GM20431 (cell line): Measurements from ENCODE around the gene XPO6.

Source experiments
- in situ Hi-C: fragments of 300-500 bp; cut with MseI, MboI; formaldehyde crosslinking; loops from one replicate; pipeline ENCODE4 v1.15.0; 2020; ENCODE audit warnings: low sequenced_read_pairs; ENCODE audit not compliant: unreplicated experiment

Gene XPO6

GRCh38 chr16:28210264-28210663 lies 1.5 kb downstream of the XPO6 start:
- in situ Hi-C loops: no loop called here

GRCh38 chr16:28208824-28209223 lies 2.9 kb downstream of the XPO6 start:
- in situ Hi-C loops: no loop called here

GRCh38 chr16:28208131-28208530 lies 3.6 kb downstream of the XPO6 start:
- in situ Hi-C loops: no loop called here

- in situ Hi-C loops: no loop called here
Measured at GRCh38 chr16:28207399-28207798, 4.4 kb downstream of the XPO6 start.

- in situ Hi-C loops: no loop called here
Measured at GRCh38 chr16:28205974-28206373, 5.8 kb downstream of the XPO6 start.

- in situ Hi-C loops: no loop called here
Measured at GRCh38 chr16:28205117-28205899, 6.5 kb downstream of the XPO6 start.

- in situ Hi-C loops: no loop called here
Measured at GRCh38 chr16:28204622-28205021, 7.1 kb downstream of the XPO6 start.

- in situ Hi-C loops: no loop called here
Measured at GRCh38 chr16:28204204-28204603, 7.6 kb downstream of the XPO6 start.

GRCh38 chr16:28202147-28202746 lies 9.5 kb downstream of the XPO6 start:
- in situ Hi-C loops: no loop called here

GRCh38 chr16:28200661-28201060 lies 11.1 kb downstream of the XPO6 start:
- in situ Hi-C loops: no loop called here

GRCh38 chr16:28196387-28196987 lies 15.3 kb downstream of the XPO6 start:
- in situ Hi-C loops: no loop called here

GRCh38 chr16:28195859-28196258 lies 15.9 kb downstream of the XPO6 start:
- in situ Hi-C loops: no loop called here

- in situ Hi-C loops: no loop called here
Measured at GRCh38 chr16:28193530-28194423, 18.0 kb downstream of the XPO6 start.

- in situ Hi-C loops: no loop called here
Measured at GRCh38 chr16:28192806-28193529, 18.8 kb downstream of the XPO6 start.

- in situ Hi-C loops: no loop called here
Measured at GRCh38 chr16:28191364-28191960, 20.3 kb downstream of the XPO6 start.

GRCh38 chr16:28189245-28189644 lies 22.5 kb downstream of the XPO6 start:
- in situ Hi-C loops: no loop called here

GRCh38 chr16:28188085-28188916 lies 23.5 kb downstream of the XPO6 start:
- in situ Hi-C loops: no loop called here

GRCh38 chr16:28187595-28188004 lies 24.2 kb downstream of the XPO6 start:
- in situ Hi-C loops: no loop called here

GRCh38 chr16:28186752-28187151 lies 25.0 kb downstream of the XPO6 start:
- in situ Hi-C loops: no loop called here
